Neural progenitor cell (in vitro differentiated cells): Measurements from ENCODE around the gene LUZP2. TPM values are rescaled to one million over a fixed set of nuclear protein-coding genes. Genes with fewer than 3 reads are reported as not detected.

Experiments used
- DNase-seq: peaks from one replicate; pipeline ENCODE4 v3.0.0-alpha.2; 2016; ENCODE audit warnings: low spot score
- H2AFZ ChIP-seq: fragments of 200-600 bp; sonication (generic); replicated peaks from 2 replicates; pipeline ENCODE4 v1.6.1; 2016; ENCODE audit warnings: antibody characterized with exemption
- H3F3A ChIP-seq: fragments of 200-600 bp; sonication (generic); 2 replicates; pipeline ENCODE4 v1.6.1; 2016; ENCODE audit warnings: antibody characterized with exemption, low read depth
- H3K27ac ChIP-seq: fragments of 200-600 bp; sonication (generic); 2 replicates; pipeline ENCODE4 v1.5.1; 2016; ENCODE audit warnings: mild to moderate bottlenecking
- H3K27me3 ChIP-seq: fragments of 200-600 bp; sonication (generic); 2 replicates; pipeline ENCODE4 v1.6.1; 2016; ENCODE audit warnings: mild to moderate bottlenecking, moderate library complexity
- H3K36me3 ChIP-seq: fragments of 200-600 bp; sonication (generic); 2 replicates; pipeline ENCODE4 v1.5.1; 2016
- H3K4me1 ChIP-seq: fragments of 200-600 bp; sonication (generic); 2 replicates; pipeline ENCODE4 v1.6.1; 2016; ENCODE audit warnings: mixed run types
- H3K4me2 ChIP-seq: fragments of 200-600 bp; sonication (generic); 2 replicates; pipeline ENCODE4 v1.6.1; 2016
- H3K4me3 ChIP-seq: fragments of 200-600 bp; sonication (generic); 2 replicates; pipeline ENCODE4 v1.5.1; 2016
- H3K79me2 ChIP-seq: fragments of 200-600 bp; sonication (generic); 2 replicates; pipeline ENCODE4 v1.6.1; 2016; ENCODE audit warnings: low read depth
- H3K9ac ChIP-seq: fragments of 200-600 bp; sonication (generic); 2 replicates; pipeline ENCODE4 v1.6.1; 2016
- H3K9me3 ChIP-seq: fragments of 200-600 bp; sonication (generic); 2 replicates; pipeline ENCODE4 v1.5.1; 2016; ENCODE audit warnings: low read depth
- H4K20me1 ChIP-seq: fragments of 200-600 bp; sonication (generic); 2 replicates; pipeline ENCODE4 v1.6.1; 2016; ENCODE audit warnings: low read depth
- H3K27ac Mint-ChIP-seq: 3 replicates; pipeline ENCODE4 v1.8.0; 2021; ENCODE audit warnings: mixed read lengths
- H3K27me3 Mint-ChIP-seq: 2 replicates; pipeline ENCODE4 v1.8.0; 2022; ENCODE audit warnings: low read depth, mild to moderate bottlenecking, inconsistent platforms, moderate library complexity, mixed read lengths; ENCODE audit not compliant: insufficient read depth
- H3K36me3 Mint-ChIP-seq: 3 replicates; pipeline ENCODE4 v1.8.0; 2021; ENCODE audit warnings: mixed read lengths
- H3K4me1 Mint-ChIP-seq: 3 replicates; pipeline ENCODE4 v1.8.0; 2021; ENCODE audit warnings: mixed read lengths
- H3K4me3 Mint-ChIP-seq: 3 replicates; pipeline ENCODE4 v1.8.0; 2021; ENCODE audit warnings: mild to moderate bottlenecking, moderate library complexity, mixed read lengths
- H3K9me3 Mint-ChIP-seq: 3 replicates; pipeline ENCODE4 v1.8.0; 2020; ENCODE audit warnings: mixed read lengths
- EZH2 ChIP-seq: fragments of 200-600 bp; sonication (generic); IDR thresholded peaks from 2 replicates; pipeline ENCODE4 v1.6.1; 2017; ENCODE audit warnings: antibody characterized with exemption, mild to moderate bottlenecking, moderate library complexity
- EZH2phosphoT487 ChIP-seq: fragments of 200-600 bp; sonication (generic); IDR thresholded peaks from 2 replicates; pipeline ENCODE4 v1.6.1; 2017; ENCODE audit warnings: antibody characterized with exemption
- total RNA-seq: library from RNA; depleted of rRNA; stranded (reverse); fragments of >200 nt; gene quantifications from 2 replicates; pipeline ENCODE4 v1.2.3, GENCODE V29; 2015; ENCODE audit warnings: low replicate concordance
- TF ChIP-seq, protein P1 (sequence below): fragments of 200-600 bp; sonication (generic); IDR thresholded peaks from 2 replicates; pipeline ENCODE4 v1.5.1; 2017; ENCODE audit warnings: antibody characterized with exemption, mild to moderate bottlenecking

Gene LUZP2
- total RNA-seq, 1 donor from 2014 or later, result 2.5 TPM

DNA sequence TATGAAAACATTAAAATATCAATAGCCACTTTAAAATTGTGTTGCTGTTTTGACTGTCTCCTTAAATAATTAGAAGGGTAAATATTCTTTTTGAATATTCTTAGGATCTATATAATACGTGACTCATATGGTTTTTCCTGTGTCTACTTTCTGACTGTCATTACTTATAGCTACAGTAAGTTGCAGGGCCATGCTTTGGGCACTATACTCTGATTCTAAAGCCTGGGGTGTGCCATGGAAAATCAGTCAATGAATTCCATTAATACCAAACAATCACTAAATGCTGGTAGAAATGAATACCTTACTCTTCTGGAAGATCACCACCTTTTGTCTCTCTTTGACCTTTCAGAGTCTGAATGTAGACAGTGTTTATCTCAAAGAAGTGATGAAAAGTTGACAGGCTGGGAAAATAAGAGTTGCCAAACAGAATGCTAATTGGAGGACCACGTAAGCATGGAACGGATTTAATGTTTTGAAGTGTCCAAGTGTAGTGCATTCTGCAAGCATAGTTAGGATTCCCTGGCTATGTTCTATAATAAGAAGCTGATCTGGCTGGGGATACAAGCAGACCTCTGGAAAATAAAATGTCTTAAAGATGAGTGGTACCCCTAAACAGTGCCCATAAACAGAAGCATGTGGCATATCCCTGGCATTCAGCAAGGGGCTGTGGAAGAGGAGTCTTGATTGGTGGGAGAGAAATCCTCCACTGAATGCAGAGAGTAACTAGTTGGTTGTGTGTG lies 16.8 kb downstream of the LUZP2 start:
- H3K4me3 Mint-ChIP-seq, result no peak overlapping the region
- TF ChIP-seq EZH2 (no peak), EZH2phosphoT487 (no peak)
- TF ChIP-seq, protein P1, sequence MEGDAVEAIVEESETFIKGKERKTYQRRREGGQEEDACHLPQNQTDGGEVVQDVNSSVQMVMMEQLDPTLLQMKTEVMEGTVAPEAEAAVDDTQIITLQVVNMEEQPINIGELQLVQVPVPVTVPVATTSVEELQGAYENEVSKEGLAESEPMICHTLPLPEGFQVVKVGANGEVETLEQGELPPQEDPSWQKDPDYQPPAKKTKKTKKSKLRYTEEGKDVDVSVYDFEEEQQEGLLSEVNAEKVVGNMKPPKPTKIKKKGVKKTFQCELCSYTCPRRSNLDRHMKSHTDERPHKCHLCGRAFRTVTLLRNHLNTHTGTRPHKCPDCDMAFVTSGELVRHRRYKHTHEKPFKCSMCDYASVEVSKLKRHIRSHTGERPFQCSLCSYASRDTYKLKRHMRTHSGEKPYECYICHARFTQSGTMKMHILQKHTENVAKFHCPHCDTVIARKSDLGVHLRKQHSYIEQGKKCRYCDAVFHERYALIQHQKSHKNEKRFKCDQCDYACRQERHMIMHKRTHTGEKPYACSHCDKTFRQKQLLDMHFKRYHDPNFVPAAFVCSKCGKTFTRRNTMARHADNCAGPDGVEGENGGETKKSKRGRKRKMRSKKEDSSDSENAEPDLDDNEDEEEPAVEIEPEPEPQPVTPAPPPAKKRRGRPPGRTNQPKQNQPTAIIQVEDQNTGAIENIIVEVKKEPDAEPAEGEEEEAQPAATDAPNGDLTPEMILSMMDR, result no peak
- Histone ChIP-seq H3K9me3 (no peaks in the 10 kb centered on the region), H3K27me3 (no peaks in the 10 kb centered on the region), H3K79me2 (no peaks in the 10 kb centered on the region), H3K4me3 (no peak overlapping the region), H3F3A (peaks cover 9% of the 10 kb centered on the region), H3K9ac (no peak overlapping the region), H3K27ac (no peak overlapping the region), H3K36me3 (no peaks in the 10 kb centered on the region), H2AFZ (peak overlapping the region; percentile 81), H3K4me1 (peaks cover 15% of the 10 kb centered on the region), H4K20me1 (no peaks in the 10 kb centered on the region), H3K4me2 (peak overlapping the region; percentile 4)
- H3K27me3 Mint-ChIP-seq, result no peaks in the 10 kb centered on the region
- H3K27ac Mint-ChIP-seq, result no peak overlapping the region
- peaks cover 13% of the 10 kb centered on the region for H3K4me1 Mint-ChIP-seq
- H3K36me3 Mint-ChIP-seq, result no peaks in the 10 kb centered on the region
- no peak for DNase-seq
- H3K9me3 Mint-ChIP-seq, result no peaks in the 10 kb centered on the region

DNA sequence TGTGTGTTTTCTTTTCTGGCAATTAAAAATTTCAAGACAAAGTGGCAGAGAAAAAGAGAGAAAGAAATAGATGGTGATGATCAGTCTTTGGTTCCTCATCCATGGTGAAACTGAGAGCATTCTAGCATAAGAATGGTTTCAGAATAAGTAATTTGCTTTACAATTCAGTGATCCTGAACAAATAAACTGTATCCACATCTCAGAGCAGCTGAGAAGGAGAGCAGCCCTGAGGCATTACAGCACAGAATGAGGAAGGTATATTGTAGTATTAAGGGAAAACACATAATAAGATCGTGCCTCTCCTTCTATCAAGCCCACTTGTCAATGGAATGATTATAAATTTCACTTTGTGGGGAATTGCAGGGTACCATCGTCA lies 17.4 kb downstream of the LUZP2 start:
- no peak overlapping the region for H3K27ac ChIP-seq
- TF ChIP-seq EZH2phosphoT487 (no peak), EZH2 (no peak)

DNA sequence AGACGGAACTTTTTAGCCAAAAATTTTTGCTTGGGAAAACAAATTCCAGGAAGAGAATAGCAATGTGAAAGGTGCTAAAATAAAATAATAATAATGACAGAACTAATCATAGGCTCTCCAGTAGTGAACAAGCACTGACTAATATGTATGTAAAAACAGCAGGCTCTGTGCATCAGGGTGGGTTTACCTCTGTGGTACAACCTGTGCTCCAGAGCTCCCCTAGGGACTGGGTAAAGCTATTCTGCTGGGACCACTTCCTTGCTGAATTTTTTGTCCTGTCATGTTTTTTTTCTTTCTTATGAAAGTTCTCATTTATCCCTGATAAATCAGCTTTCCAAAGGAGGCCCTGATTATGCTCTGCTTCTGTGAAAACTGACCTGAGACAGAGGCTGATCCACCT lies 18.8 kb downstream of the LUZP2 start:
- Histone ChIP-seq H2AFZ (no peak overlapping the region), H4K20me1 (no peaks in the 10 kb centered on the region), H3F3A (peaks cover 9% of the 10 kb centered on the region), H3K27ac (no peak overlapping the region), H3K9me3 (no peaks in the 10 kb centered on the region), H3K9ac (no peak overlapping the region), H3K27me3 (no peaks in the 10 kb centered on the region), H3K4me2 (no peak overlapping the region), H3K36me3 (no peaks in the 10 kb centered on the region), H3K4me3 (no peak overlapping the region), H3K79me2 (no peaks in the 10 kb centered on the region), H3K4me1 (peaks cover 15% of the 10 kb centered on the region)
- H3K27me3 Mint-ChIP-seq, result no peaks in the 10 kb centered on the region
- H3K36me3 Mint-ChIP-seq, result no peaks in the 10 kb centered on the region
- no peak overlapping the region for H3K27ac Mint-ChIP-seq
- TF ChIP-seq, protein P1, result peak; percentile 30
- TF ChIP-seq EZH2, result no peak
- DNase-seq, result peak; percentile 14
- no peak overlapping the region for H3K4me3 Mint-ChIP-seq
- no peaks in the 10 kb centered on the region for H3K9me3 Mint-ChIP-seq
- H3K4me1 Mint-ChIP-seq, result peaks cover 13% of the 10 kb centered on the region

More for the DNA sequence above, 17.4 kb downstream of the LUZP2 start:
- Histone ChIP-seq H3K9ac (no peak overlapping the region), H3K4me3 (no peak overlapping the region), H3K9me3 (no peaks in the 10 kb centered on the region), H2AFZ (peak overlapping the region; percentile 81), H3K27me3 (no peaks in the 10 kb centered on the region), H4K20me1 (no peaks in the 10 kb centered on the region), H3K79me2 (no peaks in the 10 kb centered on the region), H3F3A (peaks cover 9% of the 10 kb centered on the region), H3K4me1 (peaks cover 15% of the 10 kb centered on the region), H3K4me2 (peak overlapping the region; percentile 4), H3K36me3 (no peaks in the 10 kb centered on the region)
- peak; percentile 11 for DNase-seq
- Mint-ChIP-seq H3K4me1 (peaks cover 13% of the 10 kb centered on the region), H3K36me3 (no peaks in the 10 kb centered on the region), H3K27ac (no peak overlapping the region), H3K4me3 (no peak overlapping the region), H3K27me3 (no peaks in the 10 kb centered on the region), H3K9me3 (no peaks in the 10 kb centered on the region)

- Histone ChIP-seq H3K79me2 (no peaks in the 10 kb centered on the region), H3K9ac (no peak overlapping the region), H3K36me3 (no peaks in the 10 kb centered on the region), H3F3A (peaks cover 9% of the 10 kb centered on the region), H3K9me3 (no peaks in the 10 kb centered on the region), H4K20me1 (no peaks in the 10 kb centered on the region), H3K4me3 (no peak overlapping the region), H3K27me3 (no peaks in the 10 kb centered on the region), H3K4me1 (peaks cover 15% of the 10 kb centered on the region), H2AFZ (no peak overlapping the region), H3K27ac (no peak overlapping the region), H3K4me2 (no peak overlapping the region)
- Mint-ChIP-seq H3K4me1 (peaks cover 13% of the 10 kb centered on the region), H3K36me3 (no peaks in the 10 kb centered on the region), H3K27me3 (no peaks in the 10 kb centered on the region), H3K9me3 (no peaks in the 10 kb centered on the region), H3K27ac (no peak overlapping the region), H3K4me3 (no peak overlapping the region)
- no peak for DNase-seq
- TF ChIP-seq, protein P1, result no peak
- TF ChIP-seq EZH2phosphoT487 (no peak), EZH2 (no peak)
These were observed 19.8 kb downstream of the LUZP2 start for GRCh38 chr11:24516638-24517037.
